DOHH2 (cell line): ENCODE data around the gene TEX261.

Experiments
- H3F3A ChIP-seq: fragments of 200-600 bp; sonication (generic), shearing (Covaris generic); 2 replicates; pipeline ENCODE4 v1.6.0; 2016; ENCODE audit warnings: antibody characterized with exemption, mild to moderate bottlenecking; ENCODE audit not compliant: control insufficient read depth, insufficient read depth
- H3K27ac ChIP-seq: fragments of 200-600 bp; sonication (generic); 2 replicates; pipeline ENCODE4 v1.5.1; 2014; ENCODE audit warnings: low read depth, mild to moderate bottlenecking, low read length, moderate library complexity
- H3K27me3 ChIP-seq: fragments of 200-600 bp; sonication (generic); 2 replicates; pipeline ENCODE4 v1.6.1; 2014; ENCODE audit warnings: mild to moderate bottlenecking, low read length, mixed read lengths; ENCODE audit not compliant: control insufficient read depth
- H3K36me3 ChIP-seq: fragments of 200-600 bp; sonication (generic); 2 replicates; pipeline ENCODE4 v1.6.1; 2014; ENCODE audit warnings: mild to moderate bottlenecking, low read length, moderate library complexity, mixed read lengths; ENCODE audit not compliant: control insufficient read depth
- H3K4me1 ChIP-seq: fragments of 200-600 bp; sonication (generic); 2 replicates; pipeline ENCODE4 v1.6.1; 2014; ENCODE audit warnings: mild to moderate bottlenecking, low read length, mixed read lengths; ENCODE audit not compliant: control insufficient read depth
- H3K4me2 ChIP-seq: fragments of 200-600 bp; sonication (generic); 2 replicates; pipeline ENCODE4 v1.6.0; 2014; ENCODE audit warnings: mild to moderate bottlenecking, low read length, moderate library complexity
- H3K4me3 ChIP-seq: fragments of 200-600 bp; sonication (generic); 2 replicates; pipeline ENCODE4 v1.5.1; 2014; ENCODE audit warnings: mild to moderate bottlenecking, low read length, mixed read lengths
- H3K79me2 ChIP-seq: fragments of 200-600 bp; sonication (generic); 2 replicates; pipeline ENCODE4 v1.6.1; 2014; ENCODE audit warnings: mild to moderate bottlenecking, low read length, mixed read lengths; ENCODE audit not compliant: control insufficient read depth
- H3K9me2 ChIP-seq: fragments of 200-600 bp; sonication (generic); replicated peaks from 2 replicates; pipeline ENCODE4 v1.6.1; 2014; ENCODE audit warnings: mild to moderate bottlenecking, low read length, mixed read lengths; ENCODE audit not compliant: control insufficient read depth
- H3K9me3 ChIP-seq: fragments of 200-600 bp; sonication (generic); 2 replicates; pipeline ENCODE4 v1.6.1; 2014; ENCODE audit warnings: antibody characterized with exemption, low read length, mixed read lengths; ENCODE audit not compliant: control insufficient read depth, insufficient read depth
- H4K20me1 ChIP-seq: fragments of 200-600 bp; sonication (generic); 2 replicates; pipeline ENCODE4 v1.6.0; 2014; ENCODE audit warnings: low read depth, mild to moderate bottlenecking, antibody characterized with exemption, low read length, moderate library complexity; ENCODE audit not compliant: control insufficient read depth, insufficient read depth
- EZH2phosphoT487 ChIP-seq: fragments of 200-600 bp; sonication (generic); IDR thresholded peaks from 2 replicates; pipeline ENCODE4 v1.6.1; 2017; ENCODE audit warnings: borderline replicate concordance, mild to moderate bottlenecking, antibody characterized with exemption, low read length, moderate library complexity, mixed read lengths
- TF ChIP-seq, protein P1 (sequence below): fragments of 200-600 bp; sonication (generic); IDR thresholded peaks from one replicate; pipeline ENCODE4 v1.5.1; 2014; ENCODE audit warnings: antibody characterized with exemption, mild to moderate bottlenecking, low read depth, low read length; ENCODE audit not compliant: poor library complexity, severe bottlenecking

The TEX261 gene

DNA sequence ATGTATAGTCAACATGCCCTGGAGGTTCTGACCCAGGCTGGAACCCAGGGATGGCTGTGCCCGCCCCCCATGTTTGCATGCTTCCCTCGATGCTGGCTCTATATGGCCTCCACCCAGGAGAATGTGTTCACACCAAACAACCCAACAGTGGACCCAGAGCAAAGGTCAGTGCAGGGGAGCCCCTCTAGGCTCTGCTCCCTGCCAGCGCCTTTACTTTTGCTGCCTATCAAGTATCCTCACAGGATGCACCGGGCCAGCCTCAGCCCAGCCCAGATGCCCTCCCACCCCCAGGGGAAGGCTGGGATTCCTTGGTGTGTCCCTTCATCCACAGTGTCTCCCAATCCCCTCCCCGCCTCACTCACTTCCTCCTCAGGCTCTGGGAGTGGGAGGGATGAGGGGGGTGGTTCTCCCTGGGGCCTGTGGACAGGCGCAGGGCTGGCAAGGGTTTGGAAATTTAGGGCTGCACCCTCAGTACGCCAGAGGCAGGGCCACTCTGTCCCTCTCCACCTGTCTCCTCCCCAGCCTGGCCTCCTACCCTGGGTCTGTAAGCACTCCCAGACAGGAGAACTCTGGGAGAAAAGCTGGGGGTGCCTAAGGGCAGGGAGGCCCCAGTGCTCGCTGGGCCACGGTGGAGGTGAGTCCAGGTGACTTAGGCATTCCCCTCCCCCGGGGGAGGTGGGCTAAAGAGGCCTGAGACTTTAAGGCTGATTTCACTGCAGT lies 56.6 kb downstream of the TEX261 start:
- peaks cover 10% of the 10 kb centered on the region for H3K27me3 ChIP-seq
- no peak overlapping the region for H3K27ac ChIP-seq
- H3K4me3 ChIP-seq = no peak overlapping the region
- H3F3A ChIP-seq = no peaks in the 10 kb centered on the region
- TF ChIP-seq, protein P1, sequence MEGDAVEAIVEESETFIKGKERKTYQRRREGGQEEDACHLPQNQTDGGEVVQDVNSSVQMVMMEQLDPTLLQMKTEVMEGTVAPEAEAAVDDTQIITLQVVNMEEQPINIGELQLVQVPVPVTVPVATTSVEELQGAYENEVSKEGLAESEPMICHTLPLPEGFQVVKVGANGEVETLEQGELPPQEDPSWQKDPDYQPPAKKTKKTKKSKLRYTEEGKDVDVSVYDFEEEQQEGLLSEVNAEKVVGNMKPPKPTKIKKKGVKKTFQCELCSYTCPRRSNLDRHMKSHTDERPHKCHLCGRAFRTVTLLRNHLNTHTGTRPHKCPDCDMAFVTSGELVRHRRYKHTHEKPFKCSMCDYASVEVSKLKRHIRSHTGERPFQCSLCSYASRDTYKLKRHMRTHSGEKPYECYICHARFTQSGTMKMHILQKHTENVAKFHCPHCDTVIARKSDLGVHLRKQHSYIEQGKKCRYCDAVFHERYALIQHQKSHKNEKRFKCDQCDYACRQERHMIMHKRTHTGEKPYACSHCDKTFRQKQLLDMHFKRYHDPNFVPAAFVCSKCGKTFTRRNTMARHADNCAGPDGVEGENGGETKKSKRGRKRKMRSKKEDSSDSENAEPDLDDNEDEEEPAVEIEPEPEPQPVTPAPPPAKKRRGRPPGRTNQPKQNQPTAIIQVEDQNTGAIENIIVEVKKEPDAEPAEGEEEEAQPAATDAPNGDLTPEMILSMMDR = no peak
- H3K9me2 ChIP-seq = no peaks in the 10 kb centered on the region
- H3K79me2 ChIP-seq = no peaks in the 10 kb centered on the region
- H4K20me1 ChIP-seq = no peaks in the 10 kb centered on the region
- no peak overlapping the region for H3K4me2 ChIP-seq
- H3K9me3 ChIP-seq = no peaks in the 10 kb centered on the region
- H3K36me3 ChIP-seq = no peaks in the 10 kb centered on the region
- no peaks in the 10 kb centered on the region for H3K4me1 ChIP-seq

GRCh38 chr2:70936979-70937811 lies 57.5 kb downstream of the TEX261 start:
- Histone ChIP-seq H3K4me3 (no peak overlapping the region), H3K9me3 (no peaks in the 10 kb centered on the region), H3K9me2 (no peaks in the 10 kb centered on the region), H3K36me3 (no peaks in the 10 kb centered on the region), H3F3A (no peaks in the 10 kb centered on the region), H3K27ac (no peak overlapping the region), H3K27me3 (peaks cover 10% of the 10 kb centered on the region), H3K4me2 (no peak overlapping the region), H3K4me1 (no peaks in the 10 kb centered on the region), H3K79me2 (no peaks in the 10 kb centered on the region), H4K20me1 (no peaks in the 10 kb centered on the region)
- TF ChIP-seq, protein P1 = no peak
- no peak for TF ChIP-seq EZH2phosphoT487

DNA sequence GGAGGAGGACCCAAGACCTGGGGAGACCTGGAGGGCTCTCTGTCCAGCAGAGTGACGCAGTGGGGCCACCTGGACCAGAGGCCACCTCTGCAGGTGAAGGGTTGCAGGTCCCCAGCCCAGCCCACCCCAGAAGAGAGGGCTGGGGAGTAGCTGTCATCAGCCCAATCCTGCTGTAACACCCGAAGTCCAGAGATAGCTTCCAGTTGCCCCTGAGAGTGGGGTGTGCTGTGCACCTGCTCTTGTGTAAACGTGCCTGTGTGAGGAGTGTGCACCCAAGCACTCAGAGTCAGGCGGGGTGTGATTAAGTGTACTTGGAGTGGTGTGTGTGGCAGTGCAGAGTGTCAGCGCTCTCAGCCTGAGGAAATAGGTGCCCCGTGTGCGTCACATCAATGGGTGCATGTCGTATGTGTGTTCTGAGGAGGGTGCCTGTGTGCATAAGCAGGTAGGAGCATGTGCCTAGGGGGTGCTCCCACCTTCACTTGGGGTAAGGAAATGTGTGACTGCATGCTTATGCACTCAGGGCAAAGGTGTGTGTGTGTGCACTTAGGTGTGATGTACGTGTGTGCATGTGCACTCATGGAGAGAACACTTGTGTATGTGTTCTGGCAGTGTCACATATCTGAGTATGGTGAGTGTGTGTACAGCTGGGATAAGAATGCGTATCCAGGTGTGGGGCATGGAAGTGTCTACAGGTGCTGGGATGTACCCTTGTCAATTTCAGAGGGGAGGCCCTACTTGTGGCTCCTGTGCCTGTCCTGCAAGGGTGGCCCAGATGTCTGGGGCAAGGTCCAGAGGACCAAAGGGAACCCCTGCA lies 58.3 kb downstream of the TEX261 start:
- H4K20me1 ChIP-seq = no peaks in the 10 kb centered on the region
- H3K27me3 ChIP-seq = peaks cover 10% of the 10 kb centered on the region
- H3K36me3 ChIP-seq = no peaks in the 10 kb centered on the region
- no peak overlapping the region for H3K4me2 ChIP-seq
- H3K79me2 ChIP-seq = no peaks in the 10 kb centered on the region
- no peak overlapping the region for H3K27ac ChIP-seq
- no peaks in the 10 kb centered on the region for H3F3A ChIP-seq
- H3K4me3 ChIP-seq = no peak overlapping the region
- H3K9me3 ChIP-seq = no peaks in the 10 kb centered on the region
- H3K4me1 ChIP-seq = no peaks in the 10 kb centered on the region
- no peaks in the 10 kb centered on the region for H3K9me2 ChIP-seq
- no peak for TF ChIP-seq EZH2phosphoT487
- TF ChIP-seq, protein P1 = no peak
